ENCODE measurements around the gene SMG9.

The SMG9 gene, protein sequence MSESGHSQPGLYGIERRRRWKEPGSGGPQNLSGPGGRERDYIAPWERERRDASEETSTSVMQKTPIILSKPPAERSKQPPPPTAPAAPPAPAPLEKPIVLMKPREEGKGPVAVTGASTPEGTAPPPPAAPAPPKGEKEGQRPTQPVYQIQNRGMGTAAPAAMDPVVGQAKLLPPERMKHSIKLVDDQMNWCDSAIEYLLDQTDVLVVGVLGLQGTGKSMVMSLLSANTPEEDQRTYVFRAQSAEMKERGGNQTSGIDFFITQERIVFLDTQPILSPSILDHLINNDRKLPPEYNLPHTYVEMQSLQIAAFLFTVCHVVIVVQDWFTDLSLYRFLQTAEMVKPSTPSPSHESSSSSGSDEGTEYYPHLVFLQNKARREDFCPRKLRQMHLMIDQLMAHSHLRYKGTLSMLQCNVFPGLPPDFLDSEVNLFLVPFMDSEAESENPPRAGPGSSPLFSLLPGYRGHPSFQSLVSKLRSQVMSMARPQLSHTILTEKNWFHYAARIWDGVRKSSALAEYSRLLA

GRCh38 chr19:43754503-43755255 is at the start of gene SMG9:
SMG9 (minus strand) TSS chr19:43754962; CDS start chr19:43750741, 4,221 bp downstream.
- DNase-seq, result peak; percentile 97

- no peak for DNase-seq
Observed at GRCh38 chr19:43804432-43804831, 49.7 kb upstream of the SMG9 start.

GRCh38 chr19:43802216-43802951 is 47.6 kb upstream of the SMG9 start, which contains the start of gene LYPD5:
LYPD5 (minus strand) TSS chr19:43802447; CDS start chr19:43802380, 67 bp downstream.
- DNase-seq, result no peak

- no peak for DNase-seq
Observed at GRCh38 chr19:43799502-43800142, 44.9 kb upstream of the SMG9 start.

DNA sequence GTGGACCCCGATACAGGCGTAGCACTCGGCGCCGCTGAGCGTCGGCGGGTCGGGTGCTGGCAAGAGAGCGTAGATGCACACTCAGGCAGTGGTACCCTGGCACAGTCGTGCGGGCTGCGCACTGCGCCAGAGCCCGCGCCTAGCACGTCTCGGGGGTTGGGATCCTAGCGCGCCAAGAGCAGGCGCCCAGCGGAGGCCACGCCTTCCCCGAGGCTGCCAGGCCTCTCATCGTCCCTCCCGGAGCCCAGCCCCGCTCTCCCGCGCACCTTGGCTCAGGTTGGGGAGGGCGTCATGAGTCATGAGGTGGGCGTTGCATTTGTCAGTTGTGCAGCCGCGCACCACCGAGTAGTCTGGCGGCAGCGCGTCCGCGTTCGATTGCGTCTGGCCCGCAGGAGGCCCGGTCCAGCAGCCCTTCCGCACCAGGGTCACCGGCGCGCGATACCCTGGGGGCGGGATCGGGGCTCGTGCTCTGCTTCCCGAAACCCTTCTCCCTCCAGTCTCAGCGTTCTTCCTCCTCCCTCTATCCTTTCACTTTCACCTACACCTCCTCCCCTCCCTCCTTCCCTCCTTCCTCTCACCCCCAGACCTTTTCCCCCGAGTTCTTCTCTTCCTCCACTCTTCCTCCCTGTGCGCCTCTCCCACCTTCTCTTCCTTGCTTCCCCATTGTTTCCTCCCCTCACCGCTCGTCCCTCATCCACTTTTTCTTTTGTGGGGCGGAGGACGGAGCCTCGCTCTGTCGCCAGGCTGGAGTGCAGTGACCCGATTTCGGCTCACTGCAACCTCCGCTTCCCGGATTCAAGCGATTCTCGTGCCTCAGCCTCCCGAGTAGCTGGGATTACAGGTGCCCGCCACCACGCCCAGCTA is 44.0 kb upstream of the SMG9 start:
- no peak for DNase-seq

- no peak for DNase-seq
Observed at GRCh38 chr19:43798026-43798545, 43.3 kb upstream of the SMG9 start.

- DNase-seq, result no peak
Observed at GRCh38 chr19:43797556-43797955, 42.8 kb upstream of the SMG9 start.

DNA sequence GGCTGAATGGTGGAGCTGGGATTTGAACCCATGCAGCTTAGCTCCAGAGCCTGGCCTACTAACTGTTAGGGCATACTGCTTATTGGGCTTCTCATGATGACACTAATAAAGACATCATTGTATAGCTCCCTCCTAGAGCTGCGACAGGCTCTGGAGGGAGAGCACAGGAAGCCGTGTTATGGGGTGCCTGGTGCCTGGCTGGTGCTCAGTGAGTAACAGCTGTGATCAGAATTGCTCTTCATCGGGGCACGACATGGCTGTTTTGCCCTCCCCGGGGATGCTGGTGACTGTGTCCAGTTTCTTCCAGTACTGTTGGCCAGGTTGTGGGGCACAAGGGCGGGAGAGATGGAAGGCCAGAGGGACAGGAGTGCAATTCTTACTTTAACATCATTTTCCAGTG is 42.4 kb upstream of the SMG9 start:
- DNase-seq, result no peak

- no peak for DNase-seq
Observed at GRCh38 chr19:43790587-43790986, 35.8 kb upstream of the SMG9 start.

DNA sequence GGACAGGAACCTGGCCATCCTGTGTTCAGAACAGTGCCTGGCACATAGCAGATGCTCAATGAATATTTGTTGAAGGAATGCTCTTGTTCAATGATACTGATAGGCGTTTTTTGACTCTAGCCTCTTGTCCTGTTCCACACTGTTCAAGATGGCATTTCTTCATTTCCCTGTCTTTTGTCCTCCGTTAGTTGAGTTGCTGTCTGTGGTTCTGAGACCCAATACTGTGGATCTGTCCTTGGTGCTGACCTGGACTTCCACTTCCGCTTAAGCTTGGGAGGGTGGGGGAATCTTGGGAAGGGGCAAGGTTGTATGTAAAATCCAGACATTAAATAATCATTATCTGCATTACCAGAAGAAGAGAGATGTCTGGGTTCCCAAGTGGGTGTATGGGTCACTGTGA is 34.3 kb upstream of the SMG9 start:
- DNase-seq, result no peak

DNA sequence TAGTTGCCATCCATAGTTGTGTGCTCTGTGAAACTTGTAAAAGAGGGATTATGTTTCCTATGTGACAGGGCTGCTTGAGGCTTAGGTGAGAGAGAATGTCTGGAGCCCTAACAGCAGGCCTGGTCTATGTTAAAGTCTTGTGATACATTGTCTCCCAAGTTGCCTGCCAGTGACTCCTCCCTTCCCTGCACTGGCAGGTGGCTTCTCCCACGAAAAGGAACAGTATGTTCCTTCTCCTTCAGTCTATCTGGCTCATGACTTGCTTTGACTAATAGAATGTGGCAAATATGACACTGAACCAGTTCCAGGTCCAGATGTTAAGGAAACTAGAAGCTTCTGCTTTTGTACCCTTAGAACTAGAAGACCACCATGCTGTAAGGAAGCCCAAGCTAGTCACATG is 31.9 kb upstream of the SMG9 start:
- DNase-seq, result no peak

GRCh38 chr19:43784981-43785808 is 30.4 kb upstream of the SMG9 start:
- peak; percentile 41 for DNase-seq

DNA sequence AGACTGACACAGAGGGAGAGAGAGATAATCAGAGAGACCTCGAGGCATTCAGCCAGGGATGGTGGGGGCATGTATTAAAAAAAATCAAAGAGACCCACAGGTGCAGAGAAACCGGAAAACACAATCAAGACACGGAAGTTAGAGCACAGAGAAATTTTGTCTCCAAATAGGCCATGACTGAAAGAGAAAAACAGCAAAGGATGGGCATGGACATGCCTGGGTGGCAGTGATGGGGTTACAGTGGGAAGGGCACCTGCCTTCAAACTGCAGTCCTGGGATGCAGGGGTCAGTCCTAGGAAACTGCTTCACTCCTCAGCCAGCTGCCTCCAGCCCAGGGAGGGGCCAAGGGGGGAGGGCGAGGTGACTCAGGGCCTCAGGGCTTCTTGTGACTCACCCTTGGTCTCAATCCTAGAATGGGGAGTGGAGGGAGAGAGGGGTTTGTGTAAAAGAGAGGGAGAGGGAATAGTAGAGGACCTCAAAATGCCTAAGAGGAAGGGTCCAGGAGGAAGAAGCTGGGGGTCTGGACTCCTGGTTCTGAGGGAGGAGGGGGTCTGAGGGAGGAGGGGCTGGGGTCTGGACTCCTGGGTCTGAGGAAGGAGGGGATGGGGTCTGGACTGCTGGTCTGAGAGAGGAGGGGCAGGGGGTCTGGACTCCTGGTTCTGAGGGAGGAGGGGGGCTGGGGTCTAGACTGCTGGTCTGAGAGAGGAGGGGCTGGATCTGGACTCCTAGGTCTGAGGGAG is 29.6 kb upstream of the SMG9 start:
- no peak for DNase-seq

DNA sequence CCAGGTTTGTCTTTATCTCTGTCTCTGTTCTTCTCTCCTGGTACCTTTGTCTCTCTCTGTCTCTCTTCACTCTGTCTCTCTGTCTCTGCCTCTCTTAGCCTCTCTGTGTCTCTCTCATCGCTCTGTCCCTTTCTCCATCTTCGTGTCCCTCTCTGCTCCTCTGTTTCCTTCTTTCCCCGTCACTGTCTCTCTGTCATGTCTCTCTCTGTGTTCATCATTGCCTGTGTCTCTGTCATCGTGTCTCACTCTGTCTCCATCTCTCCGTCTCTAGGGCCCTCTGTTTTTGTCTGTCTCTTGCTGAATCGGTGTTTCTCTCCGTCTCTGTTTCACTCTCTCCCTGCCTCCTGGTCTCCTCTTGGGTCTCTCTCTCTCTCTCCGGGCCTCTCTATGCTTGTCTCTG is 28.9 kb upstream of the SMG9 start:
- DNase-seq, result no peak

DNA sequence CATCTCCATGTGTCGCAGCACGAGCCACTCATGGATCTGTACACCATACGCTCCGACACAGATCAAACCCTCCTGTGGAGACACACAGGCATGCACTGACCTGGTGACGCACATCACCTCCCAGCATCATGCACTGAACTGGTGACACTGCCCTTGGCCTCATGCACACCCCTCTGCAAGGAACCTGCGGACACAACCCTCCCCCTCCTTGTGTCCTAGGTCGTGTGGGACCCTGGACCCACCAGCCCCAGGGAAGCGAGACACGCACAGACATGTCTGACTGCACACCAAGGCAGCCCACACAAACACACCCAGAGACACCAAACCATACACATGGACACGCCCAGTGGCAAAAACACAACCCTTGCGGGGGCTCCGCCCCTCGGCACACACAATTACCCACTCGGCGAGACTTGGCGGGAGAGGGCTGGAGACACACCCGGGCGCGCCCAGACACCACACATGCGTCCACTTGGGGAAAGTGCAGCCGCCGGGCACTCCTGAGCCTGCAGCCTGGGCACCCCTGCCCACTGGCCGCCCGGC is 28.0 kb upstream of the SMG9 start:
- DNase-seq, result no peak

DNA sequence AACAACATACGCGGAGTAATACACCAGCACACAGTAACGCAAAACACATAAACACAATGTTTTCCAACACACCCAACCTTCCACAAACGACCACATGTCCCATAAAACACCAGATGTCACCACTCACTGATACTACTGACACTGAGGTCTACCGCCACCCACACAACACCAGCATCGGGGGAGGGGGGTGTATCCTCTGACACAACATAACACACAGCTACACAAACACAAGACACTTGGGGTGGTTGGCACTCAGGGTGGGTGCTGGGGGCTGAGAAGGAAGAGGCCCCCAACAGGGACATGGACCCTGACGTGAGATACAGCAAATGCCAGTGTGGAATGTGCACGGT is 27.5 kb upstream of the SMG9 start:
- DNase-seq, result no peak

GRCh38 chr19:43781630-43782310 is 27.0 kb upstream of the SMG9 start:
- no peak for DNase-seq

GRCh38 chr19:43780706-43781525 is 26.2 kb upstream of the SMG9 start, which contains the start of gene KCNN4:
KCNN4 (minus strand) TSS chr19:43780973; CDS start chr19:43780861, 112 bp downstream.
- DNase-seq, result no peak

All from midbrain (tissue), 1 donor.